Osteocyte (in vitro differentiated cells): ENCODE measurements around the gene TIPIN. TPM values are rescaled to one million over a fixed set of nuclear protein-coding genes. Genes with fewer than 3 reads are reported as not detected.

ENCODE experiments used
- DNase-seq: peaks from one replicate; pipeline ENCODE4 v3.0.0; 2021; ENCODE audit warnings: mixed read lengths; ENCODE audit not compliant: unreplicated experiment; ENCODE audit errors: extremely low spot score
- H3K27ac Mint-ChIP-seq: one replicate; pipeline ENCODE4 v1.8.0; 2021; ENCODE audit warnings: mild to moderate bottlenecking, mixed read lengths; ENCODE audit not compliant: unreplicated experiment
- H3K27me3 Mint-ChIP-seq: one replicate; pipeline ENCODE4 v1.8.0; 2021; ENCODE audit warnings: mixed read lengths; ENCODE audit not compliant: unreplicated experiment
- H3K36me3 Mint-ChIP-seq: one replicate; pipeline ENCODE4 v1.8.0; 2021; ENCODE audit warnings: mixed read lengths; ENCODE audit not compliant: unreplicated experiment
- H3K4me1 Mint-ChIP-seq: one replicate; pipeline ENCODE4 v1.8.0; 2021; ENCODE audit warnings: mixed read lengths; ENCODE audit not compliant: unreplicated experiment
- H3K4me3 Mint-ChIP-seq: one replicate; pipeline ENCODE4 v1.8.0; 2021; ENCODE audit warnings: mild to moderate bottlenecking, moderate library complexity, mixed read lengths; ENCODE audit not compliant: unreplicated experiment
- H3K9me3 Mint-ChIP-seq: one replicate; pipeline ENCODE4 v1.8.0; 2021; ENCODE audit warnings: mixed read lengths; ENCODE audit not compliant: unreplicated experiment
- total RNA-seq: library from RNA; stranded (reverse); gene quantifications from 2 replicates; pipeline ENCODE4 v1.2.1, GENCODE V29; 2021
- TF ChIP-seq, protein P1 (sequence below): fragments of 200-600 bp; sonication (generic); IDR thresholded peaks from 2 replicates; pipeline ENCODE4 v1.5.0; 2021; ENCODE audit warnings: antibody characterized with exemption, mild to moderate bottlenecking, moderate library complexity

The TIPIN gene
- total RNA-seq, 1 donor from 2014 or later: 8.0 TPM

DNA sequence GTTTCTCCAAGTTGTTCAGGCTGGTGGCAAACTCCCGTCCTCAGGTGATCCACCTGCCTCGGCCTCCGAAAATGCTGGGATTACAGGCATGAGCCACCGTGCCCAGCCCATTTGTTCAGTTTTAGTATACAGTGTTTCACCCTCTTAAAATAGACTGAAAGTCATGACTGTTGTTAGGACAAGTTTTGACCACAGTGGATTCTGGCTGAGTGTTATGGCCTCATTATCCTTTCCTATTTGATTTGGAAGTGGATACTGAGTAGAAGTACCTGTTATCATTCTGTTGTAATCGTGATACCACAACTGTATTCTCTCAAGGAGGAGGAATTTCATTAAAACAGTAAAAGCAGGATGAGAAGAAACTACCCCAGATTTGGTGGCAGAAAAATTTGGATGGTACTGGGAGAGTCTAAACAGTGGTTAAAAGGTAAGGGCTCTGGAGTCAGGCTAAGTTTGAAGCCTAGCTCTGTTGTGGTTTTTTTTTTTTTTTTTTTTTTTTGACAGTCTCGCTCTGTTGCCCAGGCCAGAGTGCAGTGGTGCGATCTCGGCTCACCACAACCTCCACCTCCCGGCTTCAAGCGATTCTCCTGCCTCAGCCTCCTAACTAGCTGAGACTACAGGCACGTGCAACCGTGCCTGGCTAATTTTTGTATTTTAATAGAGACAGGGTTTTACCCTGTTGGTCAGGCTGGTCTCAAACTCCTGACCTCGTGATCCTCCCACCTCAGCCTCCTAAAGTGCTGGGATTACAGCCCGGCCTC is 32.8 kb upstream of the TIPIN start:
- DNase-seq: no peak
- H3K27ac Mint-ChIP-seq: peak overlapping the region; percentile 23
- H3K4me3 Mint-ChIP-seq: no peak overlapping the region
- H3K27me3 Mint-ChIP-seq: no peaks in the 10 kb centered on the region
- peaks cover 33% of the 10 kb centered on the region for H3K4me1 Mint-ChIP-seq
- H3K36me3 Mint-ChIP-seq: no peaks in the 10 kb centered on the region
- TF ChIP-seq, protein P1, sequence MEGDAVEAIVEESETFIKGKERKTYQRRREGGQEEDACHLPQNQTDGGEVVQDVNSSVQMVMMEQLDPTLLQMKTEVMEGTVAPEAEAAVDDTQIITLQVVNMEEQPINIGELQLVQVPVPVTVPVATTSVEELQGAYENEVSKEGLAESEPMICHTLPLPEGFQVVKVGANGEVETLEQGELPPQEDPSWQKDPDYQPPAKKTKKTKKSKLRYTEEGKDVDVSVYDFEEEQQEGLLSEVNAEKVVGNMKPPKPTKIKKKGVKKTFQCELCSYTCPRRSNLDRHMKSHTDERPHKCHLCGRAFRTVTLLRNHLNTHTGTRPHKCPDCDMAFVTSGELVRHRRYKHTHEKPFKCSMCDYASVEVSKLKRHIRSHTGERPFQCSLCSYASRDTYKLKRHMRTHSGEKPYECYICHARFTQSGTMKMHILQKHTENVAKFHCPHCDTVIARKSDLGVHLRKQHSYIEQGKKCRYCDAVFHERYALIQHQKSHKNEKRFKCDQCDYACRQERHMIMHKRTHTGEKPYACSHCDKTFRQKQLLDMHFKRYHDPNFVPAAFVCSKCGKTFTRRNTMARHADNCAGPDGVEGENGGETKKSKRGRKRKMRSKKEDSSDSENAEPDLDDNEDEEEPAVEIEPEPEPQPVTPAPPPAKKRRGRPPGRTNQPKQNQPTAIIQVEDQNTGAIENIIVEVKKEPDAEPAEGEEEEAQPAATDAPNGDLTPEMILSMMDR: no peak
- H3K9me3 Mint-ChIP-seq: no peaks in the 10 kb centered on the region

DNA sequence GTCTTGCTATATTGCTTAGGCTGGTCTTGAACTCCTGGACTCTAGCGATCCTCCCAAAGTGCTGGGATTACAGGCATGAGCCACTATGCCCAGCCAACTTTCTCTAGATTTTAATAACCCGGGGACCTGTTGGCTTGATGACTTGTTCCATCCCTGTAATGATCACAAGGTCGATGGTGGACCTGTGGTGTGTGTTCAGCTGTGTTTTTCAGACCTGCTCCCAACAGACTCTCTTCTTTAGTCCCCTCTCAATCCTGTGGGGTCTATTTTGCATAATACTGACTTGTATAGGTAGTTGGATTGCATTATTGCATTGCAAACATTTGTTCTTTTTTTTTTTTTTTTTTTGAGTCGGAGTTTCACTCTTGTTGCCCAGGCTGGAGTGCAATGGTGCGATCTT is 32.1 kb upstream of the TIPIN start:
- TF ChIP-seq, protein P1: no peak
- Mint-ChIP-seq H3K4me3 (peak overlapping the region; percentile 91), H3K36me3 (no peaks in the 10 kb centered on the region), H3K4me1 (peaks cover 33% of the 10 kb centered on the region), H3K27ac (no peak overlapping the region), H3K27me3 (no peaks in the 10 kb centered on the region), H3K9me3 (no peaks in the 10 kb centered on the region)
- no peak for DNase-seq

DNA sequence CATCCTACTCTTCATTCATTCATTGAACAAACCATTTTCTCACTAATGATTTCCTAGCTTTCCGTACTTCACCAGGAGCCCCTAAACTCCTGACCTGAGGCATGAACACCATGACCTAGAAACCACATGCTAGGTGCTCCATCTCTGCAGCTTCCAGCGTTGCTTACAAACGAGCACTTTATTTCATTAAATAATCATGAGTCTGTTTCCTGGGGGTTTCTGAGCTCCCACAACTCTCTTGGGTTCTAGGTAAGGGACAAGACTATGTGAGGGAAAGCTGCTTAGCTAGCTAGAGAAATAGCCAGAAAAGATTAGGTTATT is 31.5 kb upstream of the TIPIN start:
- TF ChIP-seq, protein P1: no peak
- H3K9me3 Mint-ChIP-seq: no peaks in the 10 kb centered on the region

DNA sequence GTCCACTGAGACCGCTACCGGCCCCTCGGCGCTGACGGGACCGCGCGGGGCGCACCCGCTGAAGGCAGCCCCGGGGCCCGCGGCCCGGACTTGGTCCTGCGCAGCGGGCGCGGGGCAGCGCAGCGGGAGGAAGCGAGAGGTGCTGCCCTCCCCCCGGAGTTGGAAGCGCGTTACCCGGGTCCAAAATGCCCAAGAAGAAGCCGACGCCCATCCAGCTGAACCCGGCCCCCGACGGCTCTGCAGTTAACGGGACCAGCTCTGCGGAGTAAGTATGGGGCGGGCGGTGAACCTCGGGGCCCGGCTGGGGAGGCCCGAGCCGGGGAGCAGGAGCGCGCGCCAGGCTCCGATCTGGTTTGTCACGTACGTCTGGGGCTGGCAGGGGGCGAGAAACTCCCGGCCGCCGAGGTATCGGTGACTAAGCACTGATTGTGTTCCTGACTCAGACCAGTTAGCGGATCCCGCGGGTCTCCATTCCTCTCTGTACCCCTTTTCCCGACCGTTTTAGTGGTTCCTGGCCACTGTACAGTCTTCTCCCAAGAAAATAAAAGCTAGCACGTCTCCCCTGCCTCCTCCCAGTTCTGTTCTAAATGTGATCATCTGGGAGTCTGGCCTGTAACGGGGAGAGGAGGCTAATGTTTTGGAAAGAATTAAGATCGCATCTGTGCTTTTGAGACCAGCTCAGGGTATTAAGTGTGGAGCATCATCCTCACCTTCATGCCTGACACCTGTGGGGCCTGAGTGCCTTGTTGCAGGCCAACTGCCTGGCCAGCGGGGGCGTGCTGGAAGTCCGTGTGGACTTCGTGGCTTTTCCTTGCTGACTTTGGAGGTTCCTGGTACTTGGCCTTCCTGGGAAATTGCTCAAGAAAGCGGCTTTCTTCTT is 30.9 kb upstream of the TIPIN start:
- Mint-ChIP-seq H3K27ac (peak overlapping the region; percentile 94), H3K4me1 (peaks cover 33% of the 10 kb centered on the region), H3K36me3 (no peaks in the 10 kb centered on the region), H3K4me3 (peak overlapping the region; percentile 91), H3K9me3 (no peaks in the 10 kb centered on the region), H3K27me3 (no peaks in the 10 kb centered on the region)
- TF ChIP-seq, protein P1: peak; percentile 39
- peak; percentile 88 for DNase-seq

More for the DNA sequence above, 31.5 kb upstream of the TIPIN start:
- DNase-seq: no peak
- Mint-ChIP-seq H3K36me3 (no peaks in the 10 kb centered on the region), H3K27ac (peak overlapping the region; percentile 94), H3K27me3 (no peaks in the 10 kb centered on the region), H3K4me3 (peak overlapping the region; percentile 91), H3K4me1 (peaks cover 33% of the 10 kb centered on the region)
